GM18858 (cell line): ENCODE results near the gene DOK1.

ENCODE experiments used
- ATAC-seq: cut with Tn5 transposase; IDR thresholded peaks from one replicate; pipeline ENCODE4 v1.9.1; 2021; ENCODE audit not compliant: unreplicated experiment

The DOK1 gene

GRCh38 chr2:74553892-74554819 lies at the start of gene DOK1, which contains the start of gene LOXL3:
TSS of gene DOK1 (plus strand) at chr2:74554720. CDS start at chr2:74554755, 35 bp downstream.
TSS of gene LOXL3 (minus strand) at chr2:74553942. CDS start at chr2:74552634, 1,308 bp downstream.
- peak; percentile 36 for ATAC-seq

GRCh38 chr2:74505448-74506246 lies 48.9 kb upstream of the DOK1 start:
- ATAC-seq = no peak

DNA sequence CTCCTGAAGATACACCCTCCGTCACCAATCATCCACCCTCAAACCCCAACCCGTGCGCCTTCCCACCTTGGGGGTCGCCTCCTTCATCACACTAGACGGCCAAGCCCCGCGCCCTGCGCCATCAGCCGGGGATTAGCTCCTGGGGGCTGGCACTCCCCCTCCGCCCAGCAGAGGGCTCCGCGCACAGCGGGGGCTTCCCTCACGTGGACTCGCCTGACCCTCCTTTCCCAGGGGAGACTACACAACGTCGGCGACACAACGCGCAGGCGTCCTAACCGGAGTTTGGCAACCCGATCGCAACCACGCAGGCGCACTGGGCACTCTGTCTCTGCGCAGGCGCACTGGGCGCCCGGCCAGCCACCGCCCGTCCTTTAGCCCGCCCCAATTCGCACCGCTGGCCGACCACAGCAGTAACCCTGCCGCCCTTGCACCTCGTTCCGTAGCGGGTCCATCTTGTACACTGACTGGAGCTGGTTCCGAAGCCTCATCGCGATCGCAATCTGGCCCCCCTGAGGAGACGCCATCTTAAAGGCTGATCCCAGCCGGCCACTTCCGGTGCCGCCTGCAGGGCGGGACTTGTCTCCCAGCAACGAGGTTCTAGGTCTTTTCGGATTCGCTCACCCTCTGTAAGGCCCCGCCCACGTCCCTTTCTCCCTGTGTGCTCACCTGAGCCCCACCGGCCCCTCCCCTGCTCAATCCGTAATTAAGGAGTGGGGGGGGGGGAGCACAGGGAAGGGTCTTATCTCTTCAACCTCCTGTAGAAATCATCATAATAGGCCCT lies 47.2 kb upstream of the DOK1 start, which contains the start of gene PCGF1:
PCGF1 (minus strand) TSS at position 551 of the 781 bp plus-strand sequence; CDS start at position 524, 27 bp downstream.
- peak; percentile 89 for ATAC-seq

DNA sequence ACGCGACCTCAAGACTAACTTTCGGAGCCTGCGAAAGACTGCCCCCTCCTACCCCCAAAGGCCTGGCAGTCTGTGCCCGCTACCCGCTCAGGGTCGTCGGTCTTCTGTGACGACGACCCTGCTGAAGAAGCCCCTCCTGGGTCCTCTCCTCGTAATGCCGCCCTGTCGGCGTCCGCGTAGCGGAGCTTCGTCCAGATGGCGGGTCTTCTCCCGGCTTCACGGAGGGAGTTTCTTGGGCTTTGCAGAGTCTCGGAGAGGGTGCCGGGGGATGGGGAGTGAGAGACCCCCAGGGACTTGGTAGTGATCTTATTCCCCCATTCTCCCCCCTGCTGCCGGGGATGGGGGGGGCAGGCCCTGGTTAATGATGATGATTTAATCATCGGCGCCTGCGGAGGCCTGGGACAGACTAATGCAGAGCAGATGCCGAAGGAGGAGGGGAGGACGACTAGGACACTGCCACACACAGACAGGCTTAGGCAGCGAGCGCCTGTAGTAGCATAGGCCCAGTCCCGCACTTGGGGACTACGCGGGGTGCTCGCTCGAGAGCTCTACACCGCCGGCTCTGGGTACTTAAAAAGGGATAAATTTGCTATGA lies 46.5 kb upstream of the DOK1 start:
- ATAC-seq = no peak

DNA sequence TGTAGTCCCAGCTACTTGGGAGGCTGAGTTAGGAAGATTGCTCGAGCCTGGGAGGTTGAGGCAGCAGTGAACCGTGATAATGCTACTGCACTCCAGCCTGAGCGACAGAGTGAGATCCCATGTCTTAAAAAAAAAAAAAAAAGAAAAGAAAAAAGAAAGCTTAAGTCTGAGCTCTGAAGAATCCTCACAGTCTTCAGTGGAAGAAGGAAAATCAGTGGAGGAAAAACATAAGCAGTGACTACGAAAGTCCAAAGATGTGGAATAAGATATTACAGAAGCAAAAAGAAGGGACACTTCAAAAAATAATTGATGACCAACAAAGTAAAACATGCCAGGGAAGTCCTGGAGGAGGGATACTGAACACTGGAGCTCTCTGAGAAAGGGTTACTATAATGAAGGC lies 44.2 kb upstream of the DOK1 start:
- no peak for ATAC-seq

DNA sequence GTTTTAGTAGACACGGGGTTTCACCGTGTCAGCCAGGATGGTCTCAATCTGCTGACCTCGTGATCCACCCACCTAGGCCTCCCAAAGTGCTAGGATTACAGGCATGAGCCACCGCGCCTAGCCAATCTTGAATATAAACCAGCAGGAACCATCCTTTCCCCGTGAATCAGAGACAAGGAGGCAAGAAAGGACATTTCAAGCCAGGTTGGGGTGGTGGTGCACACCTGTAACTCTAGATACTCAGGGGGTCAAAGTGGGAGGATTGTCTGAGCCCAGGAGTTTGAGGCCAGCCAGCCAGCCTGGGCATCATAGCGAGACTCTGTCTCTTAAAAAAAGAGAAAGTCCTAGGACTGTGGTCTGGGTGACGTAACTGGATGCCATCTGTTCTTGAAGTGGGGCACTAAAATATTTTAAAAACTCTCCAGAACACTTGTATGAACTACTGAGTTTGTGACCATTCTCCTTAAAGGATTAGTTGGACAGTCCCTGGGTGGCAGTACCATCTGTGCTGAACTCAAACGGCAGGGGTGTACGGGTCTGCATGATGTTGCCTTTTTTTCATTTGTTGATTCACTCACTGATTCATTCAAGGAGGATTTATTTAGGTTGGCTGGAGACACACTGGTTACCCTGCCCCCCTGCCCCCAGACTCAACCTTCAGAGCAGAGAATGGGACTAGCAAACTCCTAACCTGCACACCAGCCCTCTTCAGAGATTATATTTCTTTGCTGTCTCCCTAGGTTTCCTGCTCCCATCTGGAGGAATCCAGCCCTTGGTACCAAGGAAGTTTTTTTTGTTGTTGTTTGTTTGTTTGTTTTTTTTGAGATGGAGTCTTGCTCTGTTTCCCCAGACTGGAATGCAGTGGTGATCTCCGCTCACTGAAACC lies 43.2 kb upstream of the DOK1 start:
- no peak for ATAC-seq

DNA sequence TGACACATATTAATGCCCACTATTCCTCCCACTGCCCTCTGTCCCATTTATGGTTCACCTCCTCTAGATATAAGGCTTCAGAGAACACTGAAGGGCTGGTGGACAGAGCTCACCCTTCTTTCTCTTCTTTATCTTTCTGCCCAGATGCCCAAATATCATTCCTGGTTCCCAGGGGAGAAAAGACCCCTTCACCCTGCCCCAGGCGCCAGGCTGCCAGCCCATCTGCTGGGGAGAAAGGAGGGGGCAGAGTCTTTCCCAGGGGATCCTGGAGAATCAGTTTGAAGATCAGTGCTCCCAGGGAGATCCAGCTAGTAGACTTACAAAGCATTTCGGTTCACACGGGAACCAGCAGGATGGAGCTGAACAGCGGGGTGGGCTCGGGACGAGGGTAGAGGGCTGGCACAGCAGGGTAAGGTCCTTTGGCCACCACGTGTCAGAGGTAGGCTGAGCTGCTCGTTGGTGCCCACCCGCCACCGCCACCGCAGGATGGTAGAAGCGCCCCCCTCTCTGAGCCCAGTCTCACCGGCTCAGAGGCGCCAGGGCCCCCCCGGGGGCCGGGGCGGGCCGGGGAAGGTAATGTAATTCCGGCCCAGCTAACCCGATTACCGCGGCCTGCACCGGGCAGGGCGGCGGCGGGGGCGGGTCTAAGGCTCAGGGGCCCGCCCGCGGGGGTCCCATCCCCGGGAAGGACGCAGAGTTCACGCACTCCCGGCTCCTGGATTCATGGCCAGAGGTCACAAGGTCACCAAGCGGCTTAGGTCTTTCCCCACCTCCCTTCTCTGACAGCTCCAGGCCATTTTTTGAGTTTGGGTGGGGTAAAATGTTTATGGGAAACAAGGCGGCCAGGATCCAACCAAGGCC lies 41.5 kb upstream of the DOK1 start:
- ATAC-seq = no peak

GRCh38 chr2:74513605-74514367 lies 40.7 kb upstream of the DOK1 start:
- no peak for ATAC-seq

DNA sequence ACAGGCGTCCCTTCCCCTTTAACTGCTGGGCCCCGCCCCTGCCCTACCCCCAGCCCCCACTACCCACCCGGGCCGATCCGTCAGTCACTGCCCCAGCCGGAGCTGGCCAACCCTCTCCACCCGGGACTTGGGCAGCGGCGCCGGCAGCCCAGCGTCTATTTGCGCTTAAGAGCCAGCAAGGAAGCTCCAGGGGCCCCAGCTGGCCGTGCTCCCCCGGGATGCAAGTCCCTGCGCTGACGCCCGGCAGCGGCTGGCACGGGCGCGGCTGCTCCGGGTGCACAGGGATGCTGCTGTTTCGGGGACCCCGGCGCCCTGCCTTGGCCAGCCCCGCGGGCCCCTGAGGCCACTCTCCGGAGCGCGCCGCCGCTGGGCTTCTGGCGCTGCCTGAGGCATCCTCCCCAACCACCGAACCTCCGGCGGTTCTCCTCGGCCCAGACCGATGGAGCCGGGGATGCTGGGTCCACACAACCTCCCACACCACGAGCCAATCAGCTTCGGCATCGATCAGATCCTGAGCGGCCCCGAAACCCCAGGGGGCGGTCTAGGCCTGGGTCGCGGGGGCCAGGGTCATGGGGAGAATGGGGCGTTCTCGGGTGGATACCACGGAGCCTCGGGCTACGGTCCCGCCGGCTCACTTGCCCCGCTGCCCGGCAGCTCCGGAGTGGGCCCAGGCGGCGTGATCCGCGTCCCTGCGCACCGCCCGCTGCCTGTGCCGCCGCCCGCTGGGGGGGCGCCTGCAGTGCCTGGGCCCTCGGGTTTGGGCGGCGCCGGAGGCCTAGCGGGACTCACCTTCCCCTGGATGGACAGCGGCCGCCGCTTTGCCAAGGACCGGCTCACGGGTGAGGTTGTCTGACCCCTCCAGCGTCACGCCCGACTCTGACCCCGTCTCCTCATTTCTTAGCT lies 39.9 kb upstream of the DOK1 start, which contains the start of gene TLX2:
TLX2 (plus strand) TSS at position 83 of the 903 bp plus-strand sequence; CDS start at position 440, 357 bp downstream.
- no peak for ATAC-seq

DNA sequence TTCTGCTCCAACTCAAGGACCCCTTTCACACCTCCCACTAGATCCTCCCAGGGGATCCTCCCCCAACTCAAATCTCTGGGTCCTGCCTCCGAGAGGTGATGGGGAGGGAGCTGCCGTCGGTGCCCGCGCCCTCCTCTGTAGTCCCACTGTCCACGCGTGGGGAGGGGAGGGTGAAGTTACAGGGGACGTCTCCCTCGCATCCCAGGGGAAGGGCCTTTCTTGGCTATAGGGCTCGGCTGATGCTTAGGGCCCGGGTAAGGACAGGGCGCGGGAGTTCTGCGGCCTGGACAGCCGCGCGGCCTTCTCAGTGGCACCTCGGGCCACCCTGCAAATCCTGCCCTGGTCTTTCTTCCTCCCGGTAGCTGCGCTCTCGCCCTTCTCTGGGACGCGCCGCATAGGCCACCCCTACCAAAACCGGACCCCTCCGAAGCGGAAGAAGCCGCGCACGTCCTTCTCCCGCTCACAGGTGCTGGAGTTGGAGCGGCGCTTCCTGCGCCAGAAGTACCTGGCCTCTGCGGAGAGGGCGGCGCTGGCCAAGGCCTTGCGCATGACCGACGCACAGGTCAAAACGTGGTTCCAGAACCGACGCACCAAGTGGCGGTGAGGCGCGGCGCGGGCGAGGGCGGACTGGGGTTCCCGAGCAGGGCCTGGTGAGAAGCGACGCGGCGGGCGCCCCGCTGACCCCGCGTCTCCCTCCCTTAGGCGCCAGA lies 39.1 kb upstream of the DOK1 start:
- ATAC-seq = no peak

GRCh38 chr2:74515981-74516633 lies 38.4 kb upstream of the DOK1 start:
- ATAC-seq = no peak

- ATAC-seq = no peak
Measured at GRCh38 chr2:74516650-74517049, 37.9 kb upstream of the DOK1 start.

DNA sequence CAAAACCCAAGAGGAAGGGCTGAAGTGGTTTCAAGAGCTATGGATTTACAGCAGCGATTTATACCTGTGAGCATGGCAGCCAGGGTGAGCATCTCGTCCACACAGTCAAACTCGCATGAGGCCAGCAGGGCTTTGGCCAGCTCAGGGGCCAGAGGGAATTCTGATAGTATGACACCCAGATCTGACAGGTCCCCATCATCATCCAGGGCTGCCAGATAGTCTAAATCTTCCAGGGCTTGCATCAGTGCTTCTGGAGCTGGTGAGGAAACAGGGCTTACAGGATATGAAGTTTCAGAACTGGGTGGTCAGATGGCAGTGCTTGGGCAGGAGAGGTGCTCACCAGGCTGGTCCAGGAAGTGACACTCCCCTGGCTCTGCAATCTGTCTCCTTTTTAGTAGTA lies 32.0 kb upstream of the DOK1 start:
- no peak for ATAC-seq

- no peak for ATAC-seq
Measured at GRCh38 chr2:74524005-74524404, 30.5 kb upstream of the DOK1 start.

GRCh38 chr2:74524955-74525716 lies 29.4 kb upstream of the DOK1 start:
- no peak for ATAC-seq
